K562 (cell line): ENCODE data around the gene CD69. TPM values are rescaled to one million over a fixed set of nuclear protein-coding genes. Genes with fewer than 3 reads are reported as not detected.
A peak's percentile ranks its signal among the peaks of the same experiment; 100 is the strongest.

Experiments used
- ATAC-seq: fragments of 200-7000 bp; cut with Tn5 transposase; 3 replicates; pipeline ENCODE4 v1.9.1; 2020; ENCODE audit warnings: moderate library complexity
- BruUV-seq: library from RNA; stranded (reverse); fragments of 400-500 nt; replicated peaks from 2 replicates; lab custom pipeline; 2021; lab: Mats Ljungman, UMichigan
- CTCF ChIA-PET: fragments of 300-600 bp; formaldehyde crosslinking; extraction: SDS; loops from one replicate; lab custom pipeline; 2021; ENCODE audit warnings: low intra/inter-chr PET ratio; lab: Yijun Ruan, JAX
- POLR2A ChIA-PET: fragments of 300-600, 350-650 bp; sonication (Branson Sonifier 250); formaldehyde crosslinking; extraction: SDS; loops from one replicate; lab custom pipeline; 2021; ENCODE audit warnings: antibody characterized with exemption, inconsistent platforms; lab: Yijun Ruan, JAX
- DNase-seq, 4 experiments: peaks; one replicate each; pipeline versions ENCODE4 v3.0.0 to v3.0.0-alpha.2; 2011 to 2018; ENCODE audit warnings: low spot score in 3 of 4, mixed read lengths in 3 of 4; ENCODE audit errors: extremely low read depth in 1 of 4
- FAIRE-seq: peaks from 2 replicates; lab custom pipeline; 2011; peaks lifted over from hg19 to GRCh38; lab: Jason Lieb, UNC
- H2AFZ ChIP-seq: 2 replicates; pipeline ENCODE4 v1.6.0; 2011; ENCODE audit warnings: low read depth, low read length, control low read depth, inconsistent platforms
- H3K27ac ChIP-seq: fragments of 200-600 bp; 3 replicates; pipeline ENCODE4 v1.8.0; 2011; ENCODE audit warnings: low read depth, mild to moderate bottlenecking, control low read depth, inconsistent platforms, low read length, moderate library complexity, mixed read lengths; ENCODE audit errors: extremely low read depth
- H3K27me3 ChIP-seq, 2 experiments: fragments of 300-600 bp in 1 of 2; 2 replicates in 1 of 2; 3 replicates in 1 of 2; pipeline versions ENCODE4 v1.6.0 to v1.8.0; 2011; ENCODE audit warnings: inconsistent platforms in 2 of 2, low read length in 2 of 2, mild to moderate bottlenecking in 1 of 2, mixed read lengths in 1 of 2, moderate library complexity in 1 of 2; ENCODE audit not compliant: control insufficient read depth in 2 of 2, insufficient read depth in 2 of 2
- H3K36me3 ChIP-seq: fragments of 300-600 bp; 3 replicates; pipeline ENCODE4 v1.8.0; 2011; ENCODE audit warnings: mild to moderate bottlenecking, low read length, inconsistent platforms; ENCODE audit not compliant: control insufficient read depth, insufficient read depth
- H3K4me1 ChIP-seq, 2 experiments: fragments of 200-600 bp in 1 of 2; replicated peaks in 1 of 2; 2 replicates in 1 of 2; 3 replicates in 1 of 2; pipeline versions ENCODE4 v1.5.1 to v1.8.0; 2011; ENCODE audit warnings: inconsistent platforms in 2 of 2, low read length in 2 of 2, mild to moderate bottlenecking in 1 of 2, mixed read lengths in 1 of 2, moderate library complexity in 1 of 2; ENCODE audit not compliant: control insufficient read depth in 2 of 2, insufficient read depth in 2 of 2
- H3K4me2 ChIP-seq: 2 replicates; pipeline ENCODE4 v1.6.1; 2011; ENCODE audit warnings: low read length, control low read depth, inconsistent platforms, mixed read lengths; ENCODE audit not compliant: insufficient read depth
- H3K4me3 ChIP-seq: fragments of 200-600 bp; sonication (generic), shearing (Covaris generic); 2 replicates; pipeline ENCODE4 v1.5.1; 2016; ENCODE audit warnings: control low read depth, inconsistent platforms
- H3K79me2 ChIP-seq: fragments of 200-600 bp; 3 replicates; pipeline ENCODE4 v1.8.0; 2011; ENCODE audit warnings: low read length, inconsistent platforms; ENCODE audit not compliant: control insufficient read depth, insufficient read depth
- H3K9ac ChIP-seq, 2 experiments: 2 replicates each; pipeline versions ENCODE4 v1.6.0 to v1.6.1; 2011; ENCODE audit warnings: low read depth in 2 of 2, low read length in 2 of 2, control low read depth in 1 of 2, inconsistent platforms in 1 of 2, mild to moderate bottlenecking in 1 of 2, mixed read lengths in 1 of 2; ENCODE audit not compliant: insufficient read depth in 1 of 2
- H3K9me1 ChIP-seq: one replicate; pipeline ENCODE4 v1.6.0; 2011; ENCODE audit warnings: inconsistent platforms, mild to moderate bottlenecking, low read length, moderate library complexity; ENCODE audit not compliant: control insufficient read depth, insufficient read depth
- H3K9me3 ChIP-seq: replicated peaks from 2 replicates; pipeline ENCODE4 v1.5.1; 2011; ENCODE audit warnings: low read depth, low read length, inconsistent platforms; ENCODE audit not compliant: control insufficient read depth, insufficient read depth
- H4K20me1 ChIP-seq: replicated peaks from 2 replicates; pipeline ENCODE4 v1.6.1; 2011; ENCODE audit warnings: low read length, inconsistent platforms, mixed read lengths; ENCODE audit not compliant: control insufficient read depth, insufficient read depth
- ARNT ChIP-seq, 2 experiments: fragments of 450-650 bp; IDR thresholded peaks; 2 replicates each; pipeline ENCODE4 v1.6.1; 2016; ENCODE audit warnings: mild to moderate bottlenecking in 1 of 2
- CTCF ChIP-seq, 3 experiments: IDR thresholded peaks in 2 of 3; conservative IDR thresholded peaks in 1 of 3; 2 replicates each; pipeline ENCODE4 v1.5.1; 2011 to 2012; ENCODE audit warnings: low read length in 3 of 3, mild to moderate bottlenecking in 3 of 3, control low read depth in 2 of 3, improper control_type of control experiment in 1 of 3, inconsistent platforms in 1 of 3, low read depth in 1 of 3, mixed read lengths in 1 of 3, moderate library complexity in 1 of 3; ENCODE audit not compliant: insufficient read depth in 2 of 3
- KHSRP ChIP-seq: fragments of 450-650 bp; IDR thresholded peaks from 2 replicates; pipeline ENCODE4 v1.6.1; 2017
- MAZ ChIP-seq, 2 experiments: fragments of 450-650 bp in 1 of 2; sonication (generic) in 1 of 2; formaldehyde crosslinking; IDR thresholded peaks in 1 of 2; conservative IDR thresholded peaks in 1 of 2; 2 replicates each; pipeline versions ENCODE4 v1.4.0 to v1.5.0; 2020; ENCODE audit warnings: mild to moderate bottlenecking in 1 of 2, missing genetic modification reagents in 1 of 2
- MIER1 ChIP-seq: fragments of 450-650 bp; IDR thresholded peaks from 2 replicates; pipeline ENCODE4 v1.6.1; 2016; ENCODE audit warnings: antibody characterized with exemption, mild to moderate bottlenecking, low read depth
- NCOA4 ChIP-seq: fragments of 450-650 bp; IDR thresholded peaks from 2 replicates; pipeline ENCODE4 v1.6.1; 2018; ENCODE audit warnings: mild to moderate bottlenecking; ENCODE audit not compliant: partially characterized antibody
- NR3C1 ChIP-seq: sonication (generic); formaldehyde crosslinking; IDR thresholded peaks from 2 replicates; pipeline ENCODE4 v1.8.1; 2022; ENCODE audit warnings: missing genetic modification reagents
- PHTF2 ChIP-seq: fragments of 250-450 bp; sonication (Bioruptor Pico); IDR thresholded peaks from 2 replicates; pipeline ENCODE4 v1.5.0; 2021; ENCODE audit warnings: mild to moderate bottlenecking
- POLR2A ChIP-seq: fragments of 450-650 bp; conservative IDR thresholded peaks from 2 replicates; pipeline ENCODE4 v1.6.1; 2016
- RAD21 ChIP-seq, 2 experiments: fragments of 250-450 bp in 1 of 2; fragments of 450-650 bp in 1 of 2; sonication (Bioruptor Pico) in 1 of 2; formaldehyde crosslinking in 1 of 2; IDR thresholded peaks in 1 of 2; conservative IDR thresholded peaks in 1 of 2; 2 replicates each; pipeline versions ENCODE4 v1.4.0 to v1.8.0; 2020 to 2022; ENCODE audit warnings: mild to moderate bottlenecking in 2 of 2, moderate library complexity in 1 of 2
- RBM39 ChIP-seq: fragments of 200-400 bp; formaldehyde crosslinking; optimal IDR thresholded peaks from 2 replicates; pipeline ENCODE3; 2018; ENCODE audit warnings: low read depth, low read length
- SMC3 ChIP-seq: conservative IDR thresholded peaks from 2 replicates; pipeline ENCODE4 v1.6.1; 2011; ENCODE audit warnings: low read depth, low read length, improper control_type of control experiment; ENCODE audit not compliant: insufficient read depth
- SREBF2 ChIP-seq: sonication (generic); formaldehyde crosslinking; IDR thresholded peaks from 2 replicates; pipeline ENCODE4 v1.4.0; 2020; ENCODE audit warnings: mild to moderate bottlenecking, missing genetic modification reagents
- TRIM24 ChIP-seq, 2 experiments: fragments of 450-650 bp; IDR thresholded peaks; 2 replicates each; pipeline ENCODE4 v1.6.1; 2016
- TRIM28 ChIP-seq: fragments of 450-650 bp; IDR thresholded peaks from 2 replicates; pipeline ENCODE4 v1.6.1; 2017
- XRCC5 ChIP-seq: fragments of 200-400 bp; formaldehyde crosslinking; IDR thresholded peaks from 2 replicates; pipeline ENCODE4 v1.6.1; 2017; ENCODE audit warnings: low read depth, mild to moderate bottlenecking, low read length
- ZNF212 ChIP-seq: fragments of 450-650 bp; formaldehyde crosslinking; IDR thresholded peaks from 2 replicates; pipeline ENCODE4 v1.4.0; 2020; ENCODE audit warnings: mild to moderate bottlenecking
- ZNF316 ChIP-seq: fragments of 450-650 bp; IDR thresholded peaks from 2 replicates; pipeline ENCODE4 v1.6.1; 2016
- ZNF707 ChIP-seq: fragments of 250-450 bp; sonication (Bioruptor Pico); conservative IDR thresholded peaks from 2 replicates; pipeline ENCODE4 v1.8.0; 2022; ENCODE audit warnings: inconsistent platforms, mild to moderate bottlenecking, moderate library complexity
- WGBS: fragments of 100-300 bp; shearing (Covaris generic); methylation state at CpG from one replicate; pipeline ENCODE4 v1.1.6; 2016; ENCODE audit warnings: low coverage, mixed read lengths; ENCODE audit not compliant: insufficient coverage; ENCODE audit errors: missing lambda C conversion rate; 5-methylcytosine and 5-hydroxymethylcytosine counted together
- in situ Hi-C: fragments of 300-500 bp; cut with MboI; formaldehyde crosslinking; loops from 4 replicates; pipeline ENCODE4 v1.15.0; 2018; ENCODE audit warnings: inconsistent platforms, mixed read lengths
- intact Hi-C: fragments of 100-400 bp; cut with micrococcal nuclease; formaldehyde crosslinking; loops from 2 replicates; pipeline ENCODE4 v1.14.2; 2022
- polyA plus RNA-seq, 8 experiments: library from polyadenylated mRNA; depleted of rRNA in 4 of 8; stranded (reverse) in 5 of 8; unstranded in 3 of 8; fragments of >200 nt; fragmentation: Nextera tagmentation in 2 of 8; fragmentation: Illumina TruSeq in 1 of 8; extraction: Ambion mirVana in 2 of 8; extraction: Trizol in 1 of 8; gene quantifications; 2 replicates each; pipeline versions ENCODE4 v1.2.1 to v1.2.3, GENCODE V29; 2011 to 2014; ENCODE audit warnings: inconsistent platforms in 1 of 8, missing spikeins in 1 of 8
- total RNA-seq, 7 experiments: library from RNA; depleted of rRNA in 6 of 7; stranded (reverse); fragments of >200 nt in 6 of 7; fragmentation: Illumina TruSeq in 2 of 7; extraction: Trizol in 2 of 7; gene quantifications; 2 replicates each; pipeline versions ENCODE4 v1.2.1 to v1.2.3, GENCODE V29; 2011 to 2021; ENCODE audit warnings: low replicate concordance in 1 of 7

The CD69 gene
- total and polyA plus RNA-seq, 9 of the 15 experiments (the other 6 are each of a cell fraction or from before 2014, with no cell fraction given): 11.7 to 243 (median 54.4) TPM

- Histone ChIP-seq H3K9ac (no peak overlapping the region; a peak in 1 of 4 replicates), H3K27ac (no peak overlapping the region), H3K4me2 (no peak overlapping the region), H3K4me1 (no peaks in the 10 kb centered on the region; a peak in 1 of 5 replicates), H3K9me1 (no peaks in the 10 kb centered on the region), H2AFZ (peak overlapping the region; percentile 77), H3K27me3 (no peaks in the 10 kb centered on the region), H3K4me3 (no peak overlapping the region), H4K20me1 (no peaks in the 10 kb centered on the region), H3K36me3 (no peaks in the 10 kb centered on the region), H3K79me2 (no peaks in the 10 kb centered on the region), H3K9me3 (no peaks in the 10 kb centered on the region)
- DNase-seq (peak; percentile 34 to 67 (median 42)), ATAC-seq (peak; percentile 88), FAIRE-seq (peak; percentile 89)
- BruUV-seq: no TSS peak
- 44% methylated on average over 8 of the region's 12 CpGs for WGBS
- in situ Hi-C loops (loop anchor here (25.0 kb wide), 1 partner anchor 246 kb away; no protein-coding TSS in a partner anchor), intact Hi-C loops (loop anchor here (1.0 to 10.0 kb wide), 2 partner anchors 74 to 333 kb away; no protein-coding TSS in a partner anchor)
- CTCF ChIA-PET: interaction anchor here (0.6 to 0.8 kb wide), 2 partner anchors 74 kb away, joined by 3 to 4 read pairs; no protein-coding TSS in a partner anchor
- POLR2A ChIA-PET: interaction anchor here (0.6 to 1.0 kb wide), 4 partner anchors 9 to 76 kb away, joined by 3 to 4 read pairs (median 3); no protein-coding TSS in a partner anchor
- TF ChIP-seq XRCC5 (0 out of 2 replicates have a peak, but pooled peaks have one; percentile 58), NCOA4 (no peak), CTCF (IDR thresholded peaks at IDR 0.05 in 2 of 3, conservative IDR thresholded peaks at IDR 0.05 in 1 of 3; ENCODE audit: insufficient read depth in 2 of 3, low read depth in 1 of 3, low read length in 3 of 3) (peak; percentile 56 to 70 (median 69)), ZNF707 (CRISPR knock-in tag) (no peak), RAD21 (CRISPR knock-in tag; conservative IDR thresholded peaks at IDR 0.05 in 1 of 2, IDR thresholded peaks at IDR 0.05 in 1 of 2) (peak; percentile 51 to 75), PHTF2 (CRISPR knock-in tag) (no peak), POLR2A (no peak), TRIM28 (no peak), ARNT (IDR thresholded peaks at IDR 0.05) (no peak), ZNF316 (peak; percentile 26), TRIM24 (IDR thresholded peaks at IDR 0.05) (no peak), MAZ (CRISPR knock-in tag; conservative IDR thresholded peaks at IDR 0.05 in 1 of 2, IDR thresholded peaks at IDR 0.05 in 1 of 2) (0 out of 4 replicates have a peak, but pooled peaks of 1 of the 2 experiments have one; percentile 22), SMC3 (peak; percentile 64), KHSRP (no peak), ZNF212 (CRISPR knock-in tag) (no peak), RBM39 (no peak), NR3C1 (CRISPR knock-in tag) (no peak), MIER1 (peak; percentile 62; the same call in 1 of the 2 replicates), SREBF2 (CRISPR knock-in tag) (no peak)
Measured at GRCh38 chr12:9707864-9708808, 52.6 kb downstream of the CD69 start.
